AG08396 (cell line): ENCODE data around the gene PTPN18.
"Not testable (repeated sequence)": the region's sequence is repeated elsewhere in the genome, so short reads cannot be mapped to it uniquely, and the experiment has no call there.

Experiments
- DNase-seq: peaks from one replicate; pipeline ENCODE4 v3.0.0; 2012; ENCODE audit warnings: low spot score, mixed read lengths

PTPN18 gene

DNA sequence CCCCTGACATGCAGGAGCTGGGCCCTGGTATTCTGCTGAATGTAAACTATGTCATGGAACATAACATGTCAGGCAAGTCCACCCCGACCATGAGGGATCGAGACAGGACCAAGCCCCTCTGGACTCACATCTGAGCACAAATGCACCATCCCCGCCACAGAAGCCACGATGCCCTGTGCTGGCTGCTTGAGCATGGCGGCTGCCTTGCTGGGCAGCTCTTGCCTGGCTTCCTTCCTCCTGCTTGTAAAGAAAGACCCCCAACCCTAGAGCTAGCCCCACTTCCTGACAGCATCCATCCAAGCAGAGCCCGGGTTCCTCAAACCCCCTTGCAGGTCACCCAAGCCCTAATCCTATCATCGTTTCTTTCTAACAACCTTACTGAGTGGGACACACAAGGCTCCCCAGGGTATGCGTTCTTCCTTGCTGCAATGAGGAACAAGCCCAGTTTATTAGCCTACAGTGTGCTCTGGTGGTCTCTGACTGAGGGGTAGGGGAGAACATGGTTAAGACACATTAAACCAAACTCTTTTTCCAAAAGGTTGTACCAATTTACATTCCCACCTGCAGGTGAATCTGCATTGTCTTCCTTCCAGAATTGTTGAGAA lies 26.6 kb downstream of the PTPN18 start:
- no peak for DNase-seq

DNA sequence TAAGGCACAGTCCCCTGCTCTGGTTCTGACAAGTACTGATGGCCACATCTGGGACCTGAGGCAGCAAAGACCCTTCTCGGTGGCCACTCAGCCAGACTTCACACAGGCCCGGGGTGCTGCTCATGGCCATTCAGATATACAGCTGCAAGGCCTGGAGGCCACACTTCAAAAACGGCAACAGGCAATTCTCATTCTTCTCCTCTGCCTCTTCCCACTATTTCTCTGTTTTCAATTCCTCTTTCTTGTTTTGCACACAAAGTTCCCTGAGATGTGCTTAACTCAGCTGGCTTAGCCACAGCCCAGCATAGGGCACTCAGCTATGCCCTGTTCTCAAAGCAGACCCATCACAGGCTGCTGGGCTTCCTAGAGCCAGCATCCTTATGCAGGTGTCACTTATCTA lies 29.9 kb downstream of the PTPN18 start:
- DNase-seq, result no peak

DNA sequence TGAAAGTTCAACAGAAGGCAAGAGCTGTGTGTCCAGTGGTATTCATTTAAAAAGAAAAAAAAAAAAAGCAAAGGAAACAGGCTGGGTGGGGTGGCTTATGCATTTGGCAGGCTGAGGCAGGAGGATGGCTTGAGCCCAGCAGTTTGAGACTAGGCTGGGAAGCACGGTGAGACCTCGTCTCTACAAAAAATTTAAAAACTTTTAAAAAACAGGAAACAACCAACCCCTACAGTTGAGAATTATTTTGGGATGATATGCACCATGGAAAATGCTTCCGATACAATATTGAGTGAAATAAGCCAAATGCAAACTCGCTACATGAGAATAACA lies 31.2 kb downstream of the PTPN18 start:
- DNase-seq, result no peak

DNA sequence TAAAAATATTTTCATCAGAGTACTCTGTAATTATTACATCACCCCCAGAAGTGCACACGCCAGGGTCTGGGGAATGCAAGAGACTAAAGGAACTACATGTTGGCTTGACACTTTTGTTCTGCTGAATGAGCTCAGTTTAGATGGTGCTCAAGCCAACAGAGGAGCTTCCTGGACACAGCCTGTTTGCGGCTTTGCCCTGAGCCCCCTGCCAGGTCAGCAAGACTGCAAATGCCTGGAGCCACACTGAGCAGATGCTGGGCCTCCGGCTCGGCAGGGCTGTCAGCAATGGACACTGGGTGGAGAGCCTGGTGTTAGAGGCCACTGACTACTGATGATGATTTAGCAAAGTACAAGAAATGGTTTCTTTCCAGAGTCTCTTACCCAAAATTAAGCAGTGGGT lies 31.9 kb downstream of the PTPN18 start:
- no peak for DNase-seq

DNA sequence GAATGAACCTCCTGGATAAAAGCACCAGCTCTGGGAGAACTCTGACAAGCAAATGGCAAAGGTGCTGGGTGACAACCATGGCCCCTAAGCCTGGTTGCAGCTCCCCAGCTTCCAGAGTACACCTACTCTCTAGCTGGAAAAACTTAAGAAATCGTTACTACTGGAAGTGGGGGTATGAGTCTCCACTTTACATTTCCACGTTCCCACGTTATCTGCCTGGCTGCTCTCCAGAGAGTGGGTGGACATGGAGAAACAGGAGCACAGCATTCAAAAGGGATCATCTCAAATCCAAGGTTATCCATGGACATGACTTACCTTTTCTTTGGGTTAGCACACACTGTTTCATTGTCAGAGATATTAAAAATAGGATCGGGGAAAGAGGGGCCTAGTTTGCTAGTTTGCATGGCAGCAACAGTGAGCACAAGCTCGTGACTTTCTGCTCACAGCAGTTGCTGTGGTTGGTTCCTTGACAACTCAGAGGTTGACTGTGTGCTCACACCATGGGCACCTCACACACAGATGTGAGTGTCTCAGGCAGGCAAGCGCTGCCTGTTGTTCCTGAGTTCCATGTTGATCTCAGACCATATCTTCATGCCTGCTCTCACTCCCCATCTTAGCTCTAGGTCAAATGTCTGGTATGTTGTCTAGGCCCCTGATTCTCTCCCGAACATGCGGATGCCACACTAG lies 32.5 kb downstream of the PTPN18 start:
- no peak for DNase-seq

- no peak for DNase-seq
Observed at GRCh38 chr2:130389358-130389757, 33.5 kb downstream of the PTPN18 start.

DNA sequence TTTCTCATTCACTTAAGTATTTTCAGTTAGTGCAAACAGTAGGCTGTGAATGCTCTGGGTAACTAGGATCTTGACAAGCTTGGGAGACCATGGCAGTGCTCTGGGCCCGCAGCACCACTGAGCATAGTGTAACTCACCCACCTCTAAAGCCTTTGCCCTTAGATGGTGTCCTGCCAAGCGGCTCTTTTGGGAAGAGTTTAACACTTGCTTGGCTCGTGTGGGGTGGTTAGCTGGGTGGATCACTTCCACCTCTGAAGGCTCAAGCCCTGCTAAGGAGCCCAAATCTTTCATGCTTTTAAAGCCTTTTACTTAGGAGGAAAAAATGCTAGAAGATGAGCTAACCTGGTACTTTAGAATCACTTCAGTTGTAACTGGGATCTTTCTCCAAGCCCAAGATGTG lies 33.9 kb downstream of the PTPN18 start:
- DNase-seq, result no peak

DNA sequence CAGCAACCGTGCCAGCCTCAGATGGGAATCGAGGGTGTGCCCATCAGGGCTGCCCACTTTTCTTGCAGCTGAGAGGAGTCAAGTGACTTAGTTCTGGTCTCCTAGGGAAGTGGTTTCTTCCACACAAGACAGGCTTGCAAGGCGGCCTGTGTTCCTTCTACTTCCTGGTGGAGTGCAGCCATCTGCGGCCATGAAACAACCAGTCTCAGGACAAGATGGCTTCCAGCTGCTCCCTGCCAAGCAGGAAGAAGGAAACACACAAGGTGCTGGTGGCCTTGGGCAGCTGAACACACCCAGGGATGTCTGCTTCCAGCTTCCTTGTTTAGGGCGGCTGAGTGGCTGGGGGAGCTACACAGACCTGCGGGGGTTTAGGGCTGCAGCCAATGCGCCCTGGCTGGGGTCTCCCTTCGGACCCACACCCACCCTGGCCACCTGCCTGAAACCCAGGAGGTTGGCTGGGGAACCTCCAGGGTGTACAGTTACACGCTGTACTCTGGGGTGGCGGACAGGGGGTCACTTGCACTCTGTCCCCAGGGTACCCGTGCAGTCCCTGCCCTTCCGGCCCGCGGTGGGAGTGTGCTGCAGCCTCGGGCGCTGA lies 34.7 kb downstream of the PTPN18 start:
- no peak for DNase-seq

- DNase-seq, result peak; percentile 84
Observed at GRCh38 chr2:130391058-130391871, 35.4 kb downstream of the PTPN18 start.

GRCh38 chr2:130391872-130392670 lies 36.2 kb downstream of the PTPN18 start:
- DNase-seq, result peak; percentile 43

DNA sequence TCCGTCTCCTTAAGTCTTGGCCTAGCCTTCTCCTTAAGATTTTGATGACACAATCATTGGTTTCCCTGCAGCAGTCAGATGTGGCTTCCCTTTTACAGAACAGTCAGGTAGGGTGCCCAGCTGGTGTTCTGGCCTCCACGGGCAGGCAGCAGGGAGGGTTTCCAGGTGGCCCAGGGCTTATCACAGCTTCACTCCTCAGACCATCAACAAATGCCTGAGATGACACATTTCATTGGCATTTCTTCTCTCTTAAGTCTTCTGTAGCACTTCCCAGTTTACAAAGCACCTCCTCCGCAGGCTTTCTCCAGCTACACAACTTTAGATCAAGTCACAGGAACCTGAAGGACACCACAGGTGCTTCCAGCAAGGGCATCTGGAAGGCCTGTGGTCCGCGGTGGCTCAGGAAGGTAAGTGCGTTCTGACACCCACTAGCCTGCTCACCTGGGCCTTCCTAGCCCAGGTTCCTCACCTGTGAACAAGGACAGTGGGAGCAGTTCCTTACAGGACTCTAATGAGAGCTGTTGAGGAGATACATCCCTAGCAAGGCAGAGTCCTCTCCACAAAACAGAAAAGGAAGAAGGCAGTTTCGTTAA lies 37.6 kb downstream of the PTPN18 start:
- no peak for DNase-seq

DNA sequence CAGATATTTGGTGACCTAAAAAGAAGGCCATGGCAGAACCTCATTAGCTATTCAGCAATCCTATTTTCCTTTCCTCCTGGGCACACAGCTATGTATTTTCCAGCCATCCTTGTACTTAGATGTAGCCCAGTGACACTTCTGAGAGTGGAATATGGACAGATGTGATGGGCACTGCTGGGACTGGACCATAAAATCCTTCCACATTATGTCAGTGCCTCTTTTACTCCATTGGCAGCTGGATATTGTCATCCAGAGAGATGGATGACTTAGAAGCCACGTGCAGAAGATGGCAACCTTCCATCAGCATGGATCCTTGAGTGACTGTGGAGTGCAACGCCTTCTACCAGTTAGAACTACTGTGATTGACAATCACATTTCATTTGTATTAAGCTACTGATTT lies 50.4 kb downstream of the PTPN18 start:
- DNase-seq, result not testable (repeated sequence)

GRCh38 chr2:130416693-130417092 lies 60.8 kb downstream of the PTPN18 start:
- DNase-seq, result not testable (repeated sequence)

DNA sequence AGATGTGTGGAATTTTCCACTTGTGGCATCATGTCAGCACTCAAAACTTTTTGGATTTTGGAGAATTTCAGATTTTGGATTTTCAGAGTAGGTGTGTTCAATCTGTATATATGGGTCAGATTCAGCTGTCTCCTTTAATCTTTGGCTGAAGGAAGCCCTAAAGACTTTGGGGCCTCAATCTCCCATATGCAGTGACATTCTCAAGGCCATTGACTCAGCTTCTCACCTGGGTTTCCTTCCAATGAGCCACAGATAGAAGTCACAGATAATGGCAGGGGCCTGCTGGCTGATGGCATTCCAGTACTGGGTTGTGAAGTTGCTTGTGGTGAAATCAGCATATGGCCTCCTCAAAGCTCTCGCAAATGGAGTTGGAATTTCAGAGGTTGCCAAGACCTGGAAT lies 63.0 kb downstream of the PTPN18 start:
- not testable (repeated sequence) for DNase-seq
